HepG2 (cell line): ENCODE data around the gene ZNF451. TPM values are rescaled to one million over a fixed set of nuclear protein-coding genes. Genes with fewer than 3 reads are reported as not detected.

Experiments
- CENPT ChIP-seq: sonication (generic); formaldehyde crosslinking; IDR thresholded peaks from 2 replicates; pipeline ENCODE4 v1.8.0; 2022; ENCODE audit warnings: low read depth, mild to moderate bottlenecking, moderate library complexity, missing genetic modification reagents
- CHCHD3 ChIP-seq: sonication (generic); formaldehyde crosslinking; IDR thresholded peaks from 2 replicates; pipeline ENCODE4 v1.8.0; 2022; ENCODE audit warnings: mild to moderate bottlenecking, missing genetic modification reagents, moderate library complexity
- DR1 ChIP-seq: sonication (generic); formaldehyde crosslinking; IDR thresholded peaks from 2 replicates; pipeline ENCODE4 v1.8.0; 2021; ENCODE audit warnings: mild to moderate bottlenecking, missing genetic modification reagents, inconsistent platforms
- FOXO1 ChIP-seq: sonication (generic); formaldehyde crosslinking; IDR thresholded peaks from 2 replicates; pipeline ENCODE4 v1.4.0; 2020; ENCODE audit warnings: missing genetic modification reagents
- GABPA ChIP-seq, 2 experiments: IDR thresholded peaks; 2 replicates each; pipeline ENCODE4 v1.6.1; 2011 to 2016; ENCODE audit warnings: low read depth in 2 of 2, low read length in 1 of 2, missing biosample characterization in 1 of 2, missing genetic modification characterization in 1 of 2
- JARID2 ChIP-seq: sonication (generic); formaldehyde crosslinking; IDR thresholded peaks from 2 replicates; pipeline ENCODE4 v1.8.1; 2023; ENCODE audit warnings: missing genetic modification reagents, inconsistent platforms; ENCODE audit not compliant: insufficient replicate concordance
- JUND ChIP-seq: sonication (generic); formaldehyde crosslinking; IDR thresholded peaks from 2 replicates; pipeline ENCODE4 v1.8.0; 2022; ENCODE audit warnings: mild to moderate bottlenecking, missing genetic modification reagents
- POGZ ChIP-seq: sonication (generic); formaldehyde crosslinking; IDR thresholded peaks from 2 replicates; pipeline ENCODE4 v1.4.0; 2020; ENCODE audit warnings: mild to moderate bottlenecking, missing genetic modification reagents
- SALL1 ChIP-seq: sonication (generic); formaldehyde crosslinking; IDR thresholded peaks from 2 replicates; pipeline ENCODE4 v1.8.0; 2022; ENCODE audit warnings: mild to moderate bottlenecking, missing genetic modification reagents
- TFDP1 ChIP-seq: IDR thresholded peaks from 2 replicates; pipeline ENCODE4 v1.6.1; 2016; ENCODE audit warnings: missing compliant biosample characterization, missing genetic modification reagents, borderline replicate concordance
- YEATS2 ChIP-seq: sonication (generic); formaldehyde crosslinking; IDR thresholded peaks from 2 replicates; pipeline ENCODE4 v1.4.0; 2020; ENCODE audit warnings: missing genetic modification reagents, borderline replicate concordance
- ZFP90 ChIP-seq: sonication (generic); formaldehyde crosslinking; IDR thresholded peaks from 2 replicates; pipeline ENCODE4 v1.8.0; 2022; ENCODE audit warnings: missing genetic modification reagents, mild to moderate bottlenecking, inconsistent platforms, borderline replicate concordance
- ZNF160 ChIP-seq: sonication (generic); formaldehyde crosslinking; IDR thresholded peaks from 2 replicates; pipeline ENCODE4 v1.8.0; 2022; ENCODE audit warnings: mild to moderate bottlenecking, inconsistent platforms, missing genetic modification reagents
- ZNF547 ChIP-seq: sonication (generic); formaldehyde crosslinking; IDR thresholded peaks from 2 replicates; pipeline ENCODE4 v1.5.1; 2020; ENCODE audit warnings: mild to moderate bottlenecking, missing genetic modification reagents
- ZNF558 ChIP-seq: sonication (generic); formaldehyde crosslinking; IDR thresholded peaks from 2 replicates; pipeline ENCODE4 v1.9.0; 2022; ENCODE audit warnings: mild to moderate bottlenecking, missing genetic modification reagents, borderline replicate concordance
- ZNF883 ChIP-seq: sonication (generic); formaldehyde crosslinking; IDR thresholded peaks from 2 replicates; pipeline ENCODE4 v1.5.1; 2020; ENCODE audit warnings: mild to moderate bottlenecking, missing genetic modification reagents; ENCODE audit errors: not compliant biosample characterization
- polyA plus RNA-seq, 8 experiments: library from polyadenylated mRNA; depleted of rRNA in 3 of 8; stranded (reverse) in 7 of 8; unstranded in 1 of 8; fragments of >200 nt; fragmentation: Illumina TruSeq in 4 of 8; extraction: Trizol in 4 of 8; gene quantifications; 2 replicates each; pipeline versions ENCODE4 v1.2.1 to v1.2.3, GENCODE V29; 2011 to 2016; ENCODE audit warnings: low read depth in 4 of 8, missing spikeins in 1 of 8, mixed read lengths in 1 of 8; ENCODE audit not compliant: insufficient read depth in 1 of 8
- total RNA-seq, 5 experiments: library from RNA; depleted of rRNA; stranded (reverse); fragments of >200 nt; fragmentation: Illumina TruSeq; extraction: Trizol; gene quantifications; 2 replicates each; pipeline ENCODE4 v1.2.3, GENCODE V29; 2016; ENCODE audit warnings: low read depth in 1 of 5
- TF ChIP-seq, protein P1 (sequence below): sonication (generic); formaldehyde crosslinking; IDR thresholded peaks from 2 replicates; pipeline ENCODE4 v1.8.1; 2023; ENCODE audit warnings: missing genetic modification reagents, mild to moderate bottlenecking, borderline replicate concordance
- TF ChIP-seq, protein P2 (sequence below): sonication (generic); formaldehyde crosslinking; IDR thresholded peaks from 2 replicates; pipeline ENCODE4 v1.4.0; 2020; ENCODE audit warnings: missing genetic modification reagents, mild to moderate bottlenecking, borderline replicate concordance
- TF ChIP-seq, protein P3 (sequence below): sonication (generic); formaldehyde crosslinking; IDR thresholded peaks from 2 replicates; pipeline ENCODE4 v1.4.0; 2020; ENCODE audit warnings: low read depth, missing genetic modification reagents

Gene ZNF451
- total and polyA plus RNA-seq, 2 of the 13 experiments (the other 11 are each of a cell fraction or from before 2014, with no cell fraction given): 32.1 to 65.7 TPM

DNA sequence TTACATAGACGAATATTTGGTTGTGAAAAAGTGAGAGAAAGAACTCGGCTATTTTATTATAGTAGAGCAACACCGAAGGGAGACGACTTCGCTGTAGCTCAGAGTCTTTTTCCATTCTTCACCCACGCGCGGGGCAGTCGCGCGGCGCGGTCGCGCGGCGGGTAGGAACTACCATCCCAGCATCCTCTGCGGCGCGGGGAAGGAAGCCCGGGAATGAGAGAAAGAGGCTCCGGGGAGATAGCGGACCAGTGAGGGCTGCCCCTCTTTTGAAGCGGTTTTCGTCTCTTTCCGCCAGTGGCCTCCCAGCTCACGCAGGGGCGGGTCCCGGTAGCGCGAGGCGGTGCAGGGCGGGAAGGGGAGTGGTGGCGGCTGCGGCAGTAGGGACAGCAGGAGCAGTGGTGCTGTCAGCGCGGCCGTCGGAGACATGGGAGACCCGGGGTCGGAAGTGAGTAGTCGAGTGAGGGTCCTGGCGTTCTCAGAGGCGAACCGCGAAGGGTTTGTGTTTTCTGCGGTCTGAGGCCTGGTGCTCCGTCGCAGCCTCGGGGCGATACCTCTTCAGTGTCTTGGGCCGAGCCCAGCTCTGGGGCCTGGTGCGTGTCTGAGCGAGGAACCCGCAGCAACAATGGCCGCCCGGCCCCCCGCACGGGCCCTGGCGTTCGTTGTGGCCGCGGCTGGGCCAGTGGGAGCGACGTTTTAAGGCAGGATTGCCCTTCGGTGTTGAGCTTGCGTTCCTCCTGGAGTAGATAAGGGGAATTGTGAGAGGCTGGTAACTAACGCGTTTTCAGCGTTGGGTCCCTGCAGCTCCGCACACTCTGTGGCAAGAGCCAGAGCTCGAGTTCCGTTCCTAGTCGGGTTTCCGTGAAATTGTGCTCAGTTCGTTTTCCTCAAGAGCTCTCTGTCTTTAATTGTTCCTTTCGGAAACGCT lies 43.4 kb upstream of the ZNF451 start, which contains the start of gene KIAA1586 (continued):
- TF ChIP-seq, protein P1, sequence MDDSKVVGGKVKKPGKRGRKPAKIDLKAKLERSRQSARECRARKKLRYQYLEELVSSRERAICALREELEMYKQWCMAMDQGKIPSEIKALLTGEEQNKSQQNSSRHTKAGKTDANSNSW (CRISPR knock-in tag): peak; percentile 65; the same call in 1 of the 2 replicates
- TF ChIP-seq GABPA (IDR thresholded peaks at IDR 0.05; ENCODE audit: low read depth, low read length) (peak; percentile 59), GABPA (CRISPR knock-in tag; IDR thresholded peaks at IDR 0.05; ENCODE audit: low read depth) (peak; percentile 89), FOXO1 (CRISPR knock-in tag) (peak; percentile 62; the same call in 1 of the 2 replicates), CHCHD3 (CRISPR knock-in tag) (peak; percentile 77; the same call in 1 of the 2 replicates), TFDP1 (CRISPR knock-in tag) (peak; percentile 98), YEATS2 (CRISPR knock-in tag) (peak; percentile 89), ZNF547 (CRISPR knock-in tag) (peak; percentile 51; the same call in 1 of the 2 replicates), DR1 (CRISPR knock-in tag) (peak; percentile 74), ZFP90 (CRISPR knock-in tag) (peak; percentile 88; the same call in 1 of the 2 replicates), ZNF883 (peak; percentile 85), ZNF160 (CRISPR knock-in tag) (peak; percentile 82; the same call in 1 of the 2 replicates), JARID2 (CRISPR knock-in tag) (peak; percentile 68), SALL1 (CRISPR knock-in tag) (peak; percentile 92), CENPT (CRISPR knock-in tag) (peak; percentile 48; the same call in 1 of the 2 replicates), POGZ (CRISPR knock-in tag) (peak; percentile 93), ZNF558 (CRISPR knock-in tag) (peak; percentile 80; the same call in 1 of the 2 replicates), JUND (CRISPR knock-in tag) (peak; percentile 49)
- TF ChIP-seq, protein P2, sequence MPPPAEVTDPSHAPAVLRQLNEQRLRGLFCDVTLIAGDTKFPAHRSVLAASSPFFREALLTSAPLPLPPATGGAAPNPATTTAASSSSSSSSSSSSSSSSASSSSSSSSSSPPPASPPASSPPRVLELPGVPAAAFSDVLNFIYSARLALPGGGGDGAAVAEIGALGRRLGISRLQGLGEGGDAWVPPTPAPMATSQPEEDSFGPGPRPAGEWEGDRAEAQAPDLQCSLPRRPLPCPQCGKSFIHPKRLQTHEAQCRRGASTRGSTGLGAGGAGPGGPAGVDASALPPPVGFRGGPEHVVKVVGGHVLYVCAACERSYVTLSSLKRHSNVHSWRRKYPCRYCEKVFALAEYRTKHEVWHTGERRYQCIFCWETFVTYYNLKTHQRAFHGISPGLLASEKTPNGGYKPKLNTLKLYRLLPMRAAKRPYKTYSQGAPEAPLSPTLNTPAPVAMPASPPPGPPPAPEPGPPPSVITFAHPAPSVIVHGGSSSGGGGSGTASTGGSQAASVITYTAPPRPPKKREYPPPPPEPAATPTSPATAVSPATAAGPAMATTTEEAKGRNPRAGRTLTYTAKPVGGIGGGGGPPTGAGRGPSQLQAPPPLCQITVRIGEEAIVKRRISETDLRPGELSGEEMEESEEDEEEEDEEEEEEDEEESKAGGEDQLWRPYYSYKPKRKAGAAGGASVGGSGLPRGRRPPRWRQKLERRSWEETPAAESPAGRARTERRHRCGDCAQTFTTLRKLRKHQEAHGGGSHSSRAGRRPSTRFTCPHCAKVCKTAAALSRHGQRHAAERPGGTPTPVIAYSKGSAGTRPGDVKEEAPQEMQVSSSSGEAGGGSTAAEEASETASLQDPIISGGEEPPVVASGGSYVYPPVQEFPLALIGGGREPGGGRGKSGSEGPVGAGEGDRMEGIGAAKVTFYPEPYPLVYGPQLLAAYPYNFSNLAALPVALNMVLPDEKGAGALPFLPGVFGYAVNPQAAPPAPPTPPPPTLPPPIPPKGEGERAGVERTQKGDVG (CRISPR knock-in tag): peak; percentile 86; the same call in 1 of the 2 replicates
- TF ChIP-seq, protein P3, sequence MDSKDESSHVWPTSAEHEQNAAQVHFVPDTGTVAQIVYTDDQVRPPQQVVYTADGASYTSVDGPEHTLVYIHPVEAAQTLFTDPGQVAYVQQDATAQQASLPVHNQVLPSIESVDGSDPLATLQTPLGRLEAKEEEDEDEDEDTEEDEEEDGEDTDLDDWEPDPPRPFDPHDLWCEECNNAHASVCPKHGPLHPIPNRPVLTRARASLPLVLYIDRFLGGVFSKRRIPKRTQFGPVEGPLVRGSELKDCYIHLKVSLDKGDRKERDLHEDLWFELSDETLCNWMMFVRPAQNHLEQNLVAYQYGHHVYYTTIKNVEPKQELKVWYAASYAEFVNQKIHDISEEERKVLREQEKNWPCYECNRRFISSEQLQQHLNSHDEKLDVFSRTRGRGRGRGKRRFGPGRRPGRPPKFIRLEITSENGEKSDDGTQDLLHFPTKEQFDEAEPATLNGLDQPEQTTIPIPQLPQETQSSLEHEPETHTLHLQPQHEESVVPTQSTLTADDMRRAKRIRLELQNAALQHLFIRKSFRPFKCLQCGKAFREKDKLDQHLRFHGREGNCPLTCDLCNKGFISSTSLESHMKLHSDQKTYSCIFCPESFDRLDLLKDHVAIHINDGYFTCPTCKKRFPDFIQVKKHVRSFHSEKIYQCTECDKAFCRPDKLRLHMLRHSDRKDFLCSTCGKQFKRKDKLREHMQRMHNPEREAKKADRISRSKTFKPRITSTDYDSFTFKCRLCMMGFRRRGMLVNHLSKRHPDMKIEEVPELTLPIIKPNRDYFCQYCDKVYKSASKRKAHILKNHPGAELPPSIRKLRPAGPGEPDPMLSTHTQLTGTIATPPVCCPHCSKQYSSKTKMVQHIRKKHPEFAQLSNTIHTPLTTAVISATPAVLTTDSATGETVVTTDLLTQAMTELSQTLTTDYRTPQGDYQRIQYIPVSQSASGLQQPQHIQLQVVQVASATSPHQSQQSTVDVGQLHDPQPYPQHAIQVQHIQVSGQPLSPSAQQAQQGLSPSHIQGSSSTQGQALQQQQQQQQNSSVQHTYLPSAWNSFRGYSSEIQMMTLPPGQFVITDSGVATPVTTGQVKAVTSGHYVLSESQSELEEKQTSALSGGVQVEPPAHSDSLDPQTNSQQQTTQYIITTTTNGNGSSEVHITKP (CRISPR knock-in tag): 0 out of 2 replicates have a peak, but pooled peaks have one; percentile 63
